Fibroblast of skin of scalp (primary cell): Measurements from ENCODE around the gene CHST3.
A peak's percentile ranks its signal among the peaks of the same experiment; 100 is the strongest.
"Not testable (repeated sequence)": the region's sequence is repeated elsewhere in the genome, so short reads cannot be mapped to it uniquely, and the experiment has no call there.

Source experiments
- DNase-seq: peaks from one replicate; pipeline ENCODE4 v3.0.0-alpha.2; 2013

Gene CHST3

DNA sequence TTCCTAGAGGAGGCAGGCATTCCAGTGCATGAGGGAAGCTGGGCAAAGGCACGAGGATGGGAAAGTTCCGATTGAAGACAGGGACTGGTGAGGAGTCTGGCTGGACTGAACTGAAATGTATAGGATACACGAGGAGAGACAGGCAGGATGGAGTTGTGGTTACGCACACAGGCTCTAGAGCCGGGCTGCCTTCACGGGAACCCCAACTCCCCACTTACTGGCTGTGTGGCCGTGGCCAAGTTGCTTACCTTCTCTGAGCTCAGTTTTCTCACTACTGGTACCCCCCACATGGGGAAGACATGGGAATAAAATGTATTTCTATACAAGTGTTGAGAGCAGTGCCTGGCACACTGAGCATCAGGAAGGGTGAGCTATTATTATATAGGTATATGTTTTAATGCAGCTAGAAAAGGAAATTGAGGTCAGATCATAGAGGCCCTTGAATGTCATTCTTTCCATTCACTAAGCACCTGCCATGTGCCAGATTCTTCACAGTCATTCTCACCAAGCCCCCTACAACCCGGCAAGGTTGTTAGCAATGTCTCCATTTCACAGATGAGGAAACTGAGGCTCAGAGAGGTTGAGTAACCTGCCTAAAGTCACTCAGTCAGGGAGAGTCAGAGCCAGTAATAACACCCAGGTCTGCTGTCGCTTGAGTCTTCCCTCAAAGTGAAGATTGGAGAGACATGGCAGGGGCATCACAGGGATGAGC lies 9.7 kb downstream of the CHST3 start:
- DNase-seq, result no peak

GRCh38 chr10:71974489-71975021 lies 10.4 kb downstream of the CHST3 start:
- peak; percentile 68 for DNase-seq

GRCh38 chr10:71975087-71975870 lies 11.1 kb downstream of the CHST3 start:
- DNase-seq, result no peak

GRCh38 chr10:71975871-71976725 lies 11.9 kb downstream of the CHST3 start:
- DNase-seq, result peak; percentile 40

GRCh38 chr10:71977614-71977903 lies 13.4 kb downstream of the CHST3 start:
- DNase-seq, result not testable (repeated sequence)

DNA sequence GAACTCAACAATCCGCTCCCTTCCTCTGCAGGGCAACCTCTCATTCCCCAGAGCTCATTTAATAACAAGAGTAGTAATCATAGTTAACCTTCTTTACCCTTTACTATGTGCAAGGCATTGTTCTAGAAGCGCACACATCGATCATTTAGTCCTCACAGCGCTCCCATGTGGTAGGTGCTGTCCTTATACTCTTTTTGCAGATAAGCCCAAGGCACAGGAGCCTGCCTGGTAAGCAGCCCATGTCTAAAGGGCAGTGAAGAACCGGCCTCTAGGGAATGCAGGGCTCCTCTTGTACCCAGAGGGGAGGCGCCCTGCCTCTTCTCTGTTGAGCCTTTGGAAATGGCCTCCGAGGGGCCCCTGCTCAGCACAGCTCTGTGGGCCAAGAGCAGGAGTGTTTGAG lies 14.3 kb downstream of the CHST3 start:
- DNase-seq, result no peak

DNA sequence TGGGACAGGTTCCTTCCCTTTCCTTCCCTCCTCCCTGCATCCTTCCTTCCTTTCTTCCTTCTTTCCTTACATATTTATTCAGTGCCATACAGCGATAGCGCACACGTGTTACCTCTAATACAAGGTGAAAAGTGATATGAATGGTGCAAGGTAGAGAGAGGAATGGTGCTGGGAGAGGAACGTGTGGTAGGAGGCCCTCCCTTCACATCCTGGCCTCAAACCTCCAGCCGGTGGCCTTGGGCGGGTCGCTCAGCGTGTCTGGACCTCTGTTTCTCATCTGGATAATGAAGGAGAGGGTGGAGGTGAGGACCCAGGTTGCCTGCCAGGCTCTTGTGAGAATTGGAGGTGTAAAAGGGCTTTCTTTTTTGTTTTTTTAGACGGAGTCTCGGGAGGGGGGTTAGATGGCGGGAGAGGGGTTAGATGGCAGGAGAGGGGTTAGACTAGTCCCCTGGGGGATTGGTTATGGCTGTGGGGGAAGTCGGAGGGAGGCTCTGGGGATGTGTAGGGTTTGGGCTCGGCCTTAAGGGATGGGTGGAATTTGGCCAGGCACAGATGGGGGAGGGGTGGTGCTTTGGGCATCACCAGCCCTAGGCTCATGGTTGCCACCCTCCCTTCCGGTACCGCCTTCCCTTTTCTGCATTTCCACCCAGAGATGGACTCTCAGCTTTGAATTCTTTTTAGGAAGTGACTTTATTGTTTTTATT lies 14.9 kb downstream of the CHST3 start:
- DNase-seq, result no peak

- DNase-seq, result no peak
These were observed 15.5 kb downstream of the CHST3 start for GRCh38 chr10:71979692-71980062.

DNA sequence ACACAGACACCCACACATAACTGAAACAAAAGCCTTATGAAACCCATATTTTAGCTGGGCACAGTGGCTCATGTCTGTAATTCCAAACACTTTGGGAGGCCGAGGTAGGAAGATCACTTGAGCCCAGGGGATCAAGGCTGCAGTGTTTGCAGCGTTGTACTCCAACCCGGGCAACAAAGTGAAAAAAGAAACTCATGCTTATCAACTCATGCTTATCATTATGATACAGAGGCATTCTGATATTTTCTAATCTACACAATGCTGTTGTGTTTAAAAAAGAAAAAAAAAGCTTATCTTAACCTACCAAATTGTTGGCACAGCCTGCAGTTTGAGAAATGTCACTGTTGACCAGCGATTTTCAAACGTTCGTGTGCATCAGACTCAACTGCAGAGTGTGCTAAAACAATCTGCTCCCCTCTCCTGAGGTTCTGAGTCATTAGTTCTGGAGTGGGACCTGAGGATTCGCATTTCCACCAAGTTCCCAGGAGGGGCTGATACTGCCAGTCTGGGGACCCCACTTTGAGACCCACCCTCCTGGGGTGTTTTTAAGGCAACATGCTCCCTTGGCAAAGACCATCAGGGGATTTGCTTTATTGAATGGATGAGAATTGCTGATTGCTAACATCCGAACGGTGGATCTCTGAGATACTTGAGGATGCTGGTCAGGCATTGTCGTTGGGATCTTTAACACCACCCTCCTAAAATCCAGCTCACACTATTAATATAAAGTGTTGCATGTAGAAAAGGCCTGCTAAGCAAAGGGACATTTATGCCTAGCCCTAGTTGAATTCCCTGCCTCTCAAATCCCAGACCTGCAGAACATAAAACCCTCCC lies 16.2 kb downstream of the CHST3 start:
- no peak for DNase-seq

DNA sequence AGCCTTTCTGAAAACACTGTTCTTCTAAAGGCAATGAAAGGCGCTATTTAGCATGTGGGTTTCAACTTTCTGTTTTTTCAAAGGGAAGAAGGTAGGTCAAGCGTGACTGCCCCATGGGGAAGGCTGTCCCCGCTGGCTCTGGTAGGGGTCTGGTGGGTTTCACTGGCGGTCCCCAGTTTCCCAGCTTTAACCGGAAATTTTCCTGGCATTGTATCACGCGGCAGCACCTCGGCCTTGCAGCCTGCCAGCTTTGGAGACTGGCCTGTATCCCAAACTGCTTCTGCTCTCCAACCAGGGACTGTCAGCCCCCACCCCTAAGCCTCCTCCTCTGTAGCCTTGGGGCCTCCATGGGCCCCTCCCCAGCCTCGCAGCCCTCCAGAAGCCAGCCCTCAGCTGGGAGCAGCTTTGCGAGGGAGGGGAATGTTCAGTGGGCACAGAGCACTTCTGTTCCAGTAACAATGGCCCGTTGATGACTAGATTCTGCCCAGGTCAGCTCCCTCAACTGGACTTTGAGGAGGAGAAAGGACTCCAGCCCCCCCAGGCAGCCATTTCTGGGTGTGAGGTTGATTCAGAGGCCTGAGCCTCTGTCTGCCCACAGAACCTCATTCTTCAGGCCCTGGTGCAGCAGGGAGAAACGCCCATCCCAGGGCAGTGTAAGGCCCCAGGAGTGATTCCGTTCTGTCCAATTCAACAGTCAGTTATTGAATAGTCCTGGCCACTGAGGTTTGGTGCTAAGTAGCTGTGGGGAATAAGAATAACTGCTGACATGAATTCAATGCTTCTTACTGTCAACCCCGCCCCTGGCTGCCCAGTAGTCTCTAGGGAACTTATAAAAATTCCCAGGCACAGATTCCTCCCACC lies 17.1 kb downstream of the CHST3 start:
- peak; percentile 61 for DNase-seq

GRCh38 chr10:71981876-71982230 lies 17.7 kb downstream of the CHST3 start:
- DNase-seq, result no peak

GRCh38 chr10:71982269-71983178 lies 18.3 kb downstream of the CHST3 start:
- DNase-seq, result no peak

DNA sequence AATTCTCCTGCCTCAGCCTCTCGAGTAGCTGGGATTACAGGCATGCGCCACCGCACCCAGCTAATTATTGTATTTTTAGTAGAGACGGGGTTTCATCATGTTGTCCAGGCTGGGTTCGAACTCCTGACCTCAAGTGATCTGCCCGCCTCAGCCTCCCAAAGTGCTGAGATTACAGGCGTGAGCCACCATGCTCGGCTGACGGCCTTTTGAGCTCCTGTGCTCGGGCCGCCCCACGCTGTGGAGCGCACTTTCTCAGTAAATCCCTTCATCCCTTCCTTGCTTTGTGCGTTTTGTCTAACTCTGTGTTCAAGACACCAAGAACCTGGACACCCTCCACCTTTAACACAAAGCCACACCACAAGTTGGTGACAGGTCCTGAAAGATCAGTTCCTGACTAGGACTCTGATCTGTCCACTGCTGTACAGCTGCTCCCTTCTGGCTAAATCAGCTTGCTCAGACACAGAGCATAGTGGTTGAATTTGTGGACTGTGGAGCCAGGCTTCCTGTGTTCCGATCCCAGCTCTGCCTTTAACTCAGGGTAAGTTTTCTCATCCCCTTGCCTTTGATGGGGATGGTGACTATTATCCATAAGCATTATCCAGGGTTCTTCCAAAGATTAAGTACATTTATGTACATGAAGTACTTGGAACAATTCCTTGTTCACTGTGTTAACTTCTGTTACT lies 20.1 kb downstream of the CHST3 start:
- no peak for DNase-seq

DNA sequence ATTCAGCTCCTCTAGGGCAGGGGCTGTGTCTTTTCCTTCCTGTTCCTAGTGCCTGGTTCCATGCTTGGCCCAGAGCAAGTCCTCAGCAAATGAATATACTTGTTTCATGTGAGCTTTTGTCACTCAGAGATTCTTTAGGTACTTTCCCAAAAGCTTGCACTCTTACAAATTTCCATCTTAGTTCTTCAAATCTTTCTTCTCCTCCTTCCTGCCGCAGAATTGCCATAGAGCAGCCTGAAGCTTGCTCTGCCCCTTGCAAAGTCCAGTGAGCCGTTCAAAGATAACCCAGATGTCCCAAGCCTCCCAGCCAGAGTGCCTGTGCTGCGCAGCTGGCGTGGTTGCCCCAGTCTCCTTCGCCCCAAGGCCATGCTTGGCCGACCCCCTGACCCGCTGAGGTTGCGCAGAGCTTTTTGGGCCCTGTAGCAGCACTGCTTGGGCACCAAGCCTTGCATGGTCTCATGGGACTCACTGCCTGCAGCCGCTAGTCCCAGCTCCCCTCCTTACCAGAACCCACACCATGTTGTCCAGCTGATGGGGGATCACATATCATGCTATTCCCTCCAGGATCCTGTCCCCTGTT lies 20.7 kb downstream of the CHST3 start:
- DNase-seq, result no peak

GRCh38 chr10:71985542-71986250 lies 21.5 kb downstream of the CHST3 start:
- DNase-seq, result peak; percentile 87

DNA sequence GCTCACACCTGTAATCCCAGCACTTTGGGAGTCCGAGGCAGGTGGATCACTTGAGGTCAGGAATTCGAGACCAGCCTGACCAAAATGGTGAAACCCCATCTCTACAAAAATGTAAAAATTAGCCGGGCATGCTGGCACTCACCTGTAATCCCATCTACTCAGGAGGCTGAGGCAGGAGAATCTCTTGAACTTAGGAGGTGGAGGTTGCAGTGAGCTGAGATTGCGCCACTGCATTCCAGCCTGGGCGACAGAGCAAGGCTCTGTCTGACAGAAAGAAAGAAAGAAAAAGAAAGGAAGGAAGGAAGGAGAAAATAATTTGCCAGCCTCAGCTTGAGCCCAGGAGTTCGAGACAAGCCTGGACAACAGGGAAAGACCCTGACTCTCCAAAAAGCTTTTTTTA lies 24.7 kb downstream of the CHST3 start:
- not testable (repeated sequence) for DNase-seq

DNA sequence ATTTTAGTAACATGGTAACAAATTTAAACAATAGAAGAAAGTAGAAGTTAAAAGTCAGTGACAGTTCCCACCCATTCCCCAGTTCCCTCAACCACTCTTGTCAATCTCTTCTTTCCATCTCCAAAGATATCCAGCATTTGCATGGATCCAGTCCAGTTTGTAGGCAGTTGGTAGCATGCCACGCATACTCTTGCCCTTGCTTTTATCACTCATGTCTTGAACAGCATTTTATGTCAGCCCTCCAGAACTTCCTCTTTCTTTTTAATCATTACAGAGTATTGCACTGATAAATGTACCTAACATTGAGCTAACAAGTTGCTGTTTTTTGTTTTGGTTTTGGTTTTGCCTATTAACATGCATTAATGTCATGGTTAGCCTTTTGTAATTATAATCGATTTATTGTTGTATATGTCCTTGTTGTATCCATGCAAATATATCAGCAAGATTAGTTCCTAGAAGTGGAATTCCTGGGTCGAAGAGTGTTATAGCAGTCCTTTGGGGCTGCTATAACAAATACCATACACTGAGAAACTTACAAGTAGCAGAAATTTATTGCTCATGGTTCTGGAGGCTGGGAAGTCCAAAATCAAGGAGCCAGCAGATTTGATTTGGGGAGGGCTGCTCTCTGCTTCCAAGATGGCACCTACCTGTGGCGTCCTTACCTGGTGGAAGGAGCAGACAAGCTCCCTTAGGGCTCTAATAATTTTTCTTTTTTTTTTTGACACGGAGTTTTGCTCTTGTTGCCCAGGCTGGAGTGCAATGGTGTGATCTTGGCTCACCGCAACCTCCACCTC lies 25.7 kb downstream of the CHST3 start:
- no peak for DNase-seq
